Sigmoid colon (tissue), 4 donors: ENCODE measurements around the gene SLC12A4.

Experiments used
- EP300 ChIP-seq, 4 donors: sonication (generic); formaldehyde crosslinking; IDR thresholded peaks; one replicate each; pipeline ENCODE4 v1.6.1; 2017; ENCODE audit warnings: antibody characterized with exemption in 4 of 4
- POLR2A ChIP-seq, 2 donors: fragments of 450-650 bp; IDR thresholded peaks; one replicate each; pipeline ENCODE4 v1.6.1; 2016; ENCODE audit warnings: antibody characterized with exemption in 2 of 2, mild to moderate bottlenecking in 2 of 2, moderate library complexity in 2 of 2
- POLR2AphosphoS5 ChIP-seq, 4 donors: sonication (generic); formaldehyde crosslinking; IDR thresholded peaks; one replicate each; pipeline ENCODE4 v1.6.1; 2017; ENCODE audit warnings: antibody characterized with exemption in 4 of 4
- TF ChIP-seq, protein P1 (sequence below), 4 experiments: fragments of 450-650 bp in 3 of 4; fragments of 200-600 bp in 1 of 4; IDR thresholded peaks; one replicate each; pipeline ENCODE4 v1.5.1; 2016 to 2019; ENCODE audit warnings: antibody characterized with exemption in 4 of 4, mild to moderate bottlenecking in 3 of 4, moderate library complexity in 2 of 4

DNA sequence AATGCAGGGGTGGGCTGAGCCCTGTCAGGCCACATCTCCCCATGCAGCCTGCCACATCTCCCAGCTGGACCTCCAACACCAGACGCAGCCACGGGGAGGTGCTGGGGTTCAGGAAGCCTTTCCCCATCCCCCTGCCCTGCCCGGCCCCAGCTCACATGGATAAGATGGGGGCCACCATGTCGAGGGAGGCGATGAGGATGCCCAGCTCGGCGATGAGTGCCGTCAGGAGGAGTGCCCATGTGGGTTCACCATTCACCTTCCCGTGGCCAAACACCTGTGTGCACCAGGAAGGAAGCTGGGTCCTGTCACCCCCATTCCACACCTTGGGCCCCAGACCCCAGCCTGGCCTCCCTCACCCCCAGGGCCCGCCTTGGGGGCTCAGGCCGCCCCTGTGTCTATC lies 18.8 kb downstream of the SLC12A4 start:
- TF ChIP-seq, protein P1, sequence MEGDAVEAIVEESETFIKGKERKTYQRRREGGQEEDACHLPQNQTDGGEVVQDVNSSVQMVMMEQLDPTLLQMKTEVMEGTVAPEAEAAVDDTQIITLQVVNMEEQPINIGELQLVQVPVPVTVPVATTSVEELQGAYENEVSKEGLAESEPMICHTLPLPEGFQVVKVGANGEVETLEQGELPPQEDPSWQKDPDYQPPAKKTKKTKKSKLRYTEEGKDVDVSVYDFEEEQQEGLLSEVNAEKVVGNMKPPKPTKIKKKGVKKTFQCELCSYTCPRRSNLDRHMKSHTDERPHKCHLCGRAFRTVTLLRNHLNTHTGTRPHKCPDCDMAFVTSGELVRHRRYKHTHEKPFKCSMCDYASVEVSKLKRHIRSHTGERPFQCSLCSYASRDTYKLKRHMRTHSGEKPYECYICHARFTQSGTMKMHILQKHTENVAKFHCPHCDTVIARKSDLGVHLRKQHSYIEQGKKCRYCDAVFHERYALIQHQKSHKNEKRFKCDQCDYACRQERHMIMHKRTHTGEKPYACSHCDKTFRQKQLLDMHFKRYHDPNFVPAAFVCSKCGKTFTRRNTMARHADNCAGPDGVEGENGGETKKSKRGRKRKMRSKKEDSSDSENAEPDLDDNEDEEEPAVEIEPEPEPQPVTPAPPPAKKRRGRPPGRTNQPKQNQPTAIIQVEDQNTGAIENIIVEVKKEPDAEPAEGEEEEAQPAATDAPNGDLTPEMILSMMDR (IDR thresholded peaks at IDR 0.05), result no peak
- TF ChIP-seq POLR2AphosphoS5 (IDR thresholded peaks at IDR 0.05) (no peak), EP300 (IDR thresholded peaks at IDR 0.05) (no peak), POLR2A (IDR thresholded peaks at IDR 0.05) (no peak)
